HG03175 (cell line): ENCODE data around the gene PLIN5.
"Not testable (repeated sequence)": the region's sequence is repeated elsewhere in the genome, so short reads cannot be mapped to it uniquely, and the experiment has no call there.

ENCODE experiments used
- ATAC-seq: cut with Tn5 transposase; IDR thresholded peaks from one replicate; pipeline ENCODE4 v1.9.1; 2021; ENCODE audit warnings: mild to moderate bottlenecking, moderate library complexity; ENCODE audit not compliant: unreplicated experiment

Gene PLIN5

DNA sequence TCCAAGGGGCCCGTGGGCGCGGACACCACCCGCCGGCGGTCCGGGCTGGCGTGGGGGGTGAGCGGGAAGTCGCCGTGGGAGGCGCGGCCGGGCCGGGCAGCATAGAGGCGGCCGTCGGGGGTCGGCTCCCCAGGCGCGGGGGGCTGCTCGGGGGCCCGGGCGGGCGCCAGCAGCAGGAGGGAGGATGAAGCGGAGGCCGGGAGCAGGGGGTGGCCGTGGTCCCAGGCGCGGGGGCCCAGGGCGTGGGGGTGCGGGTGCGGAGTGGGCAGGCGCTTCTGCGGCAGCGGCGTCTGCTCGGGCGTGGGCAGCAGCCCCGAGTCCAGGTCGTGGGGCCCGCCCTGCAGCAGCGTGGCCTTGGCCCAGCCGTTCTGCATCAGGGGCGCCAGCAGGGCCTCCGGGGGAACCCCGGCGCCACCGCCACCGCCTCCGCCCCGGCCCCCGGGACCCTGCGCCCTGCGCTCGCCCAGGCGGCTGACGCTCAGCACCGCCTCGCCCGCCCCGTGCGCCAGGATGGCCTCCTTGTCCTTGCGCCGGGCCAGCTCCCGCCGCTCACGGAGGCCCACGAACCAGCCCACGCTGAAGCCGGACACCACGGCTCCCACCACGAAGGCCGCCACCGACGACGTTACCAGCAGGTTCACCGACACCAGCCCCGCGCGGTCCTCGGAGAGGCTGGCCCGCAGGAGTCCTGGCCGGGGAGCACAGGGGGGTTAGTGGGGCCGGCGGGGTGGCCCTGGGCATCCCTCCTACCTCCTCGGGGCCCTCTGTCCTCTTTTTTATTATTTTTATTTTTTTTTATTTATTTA is 9.0 kb upstream of the PLIN5 start:
- no peak for ATAC-seq

DNA sequence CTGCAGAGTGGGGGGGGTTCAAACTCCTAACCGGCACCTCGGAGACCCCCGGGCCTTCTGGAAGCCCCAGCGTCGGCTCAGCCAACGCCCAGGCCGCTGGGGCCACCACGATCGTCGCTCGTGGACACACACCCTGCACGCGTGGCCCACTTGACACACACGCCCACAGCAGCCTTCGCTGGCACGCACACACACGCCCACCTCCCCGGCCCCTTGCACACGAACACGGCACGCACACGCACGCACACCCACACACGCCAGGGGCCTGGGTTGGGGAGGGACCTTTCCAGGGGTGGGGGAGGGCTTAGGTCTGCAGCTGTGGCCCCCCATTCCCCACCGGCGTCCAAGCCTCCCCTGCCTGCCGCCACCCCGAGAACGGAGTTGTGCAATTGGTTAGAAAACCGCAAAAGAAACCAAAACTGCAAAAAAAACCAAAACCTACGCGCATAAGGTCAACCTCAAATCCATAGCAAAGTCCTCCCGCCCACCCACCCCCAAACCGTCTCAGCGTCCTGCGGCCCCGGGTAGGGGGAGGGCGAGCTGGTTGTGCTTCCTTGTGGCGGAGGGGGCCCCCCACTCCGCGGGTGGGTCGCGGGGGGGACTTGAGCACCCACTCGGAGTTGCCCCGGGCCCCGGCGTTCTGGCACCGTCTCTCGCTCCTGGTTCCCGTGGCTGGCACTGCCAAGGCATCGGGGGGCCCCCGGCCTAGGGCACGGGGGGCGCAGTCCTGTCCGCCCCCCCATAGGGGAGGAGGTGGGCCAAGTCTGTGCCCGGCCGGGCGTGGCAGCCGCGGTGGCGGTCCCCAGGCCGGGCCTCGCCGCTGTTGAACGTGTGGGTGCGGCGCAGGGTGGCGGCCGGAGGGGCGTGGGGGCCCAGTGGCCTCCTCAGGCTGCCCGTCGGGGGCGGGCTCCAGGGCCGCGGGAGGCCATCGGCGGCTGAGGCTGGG is 8.1 kb upstream of the PLIN5 start:
- no peak for ATAC-seq

DNA sequence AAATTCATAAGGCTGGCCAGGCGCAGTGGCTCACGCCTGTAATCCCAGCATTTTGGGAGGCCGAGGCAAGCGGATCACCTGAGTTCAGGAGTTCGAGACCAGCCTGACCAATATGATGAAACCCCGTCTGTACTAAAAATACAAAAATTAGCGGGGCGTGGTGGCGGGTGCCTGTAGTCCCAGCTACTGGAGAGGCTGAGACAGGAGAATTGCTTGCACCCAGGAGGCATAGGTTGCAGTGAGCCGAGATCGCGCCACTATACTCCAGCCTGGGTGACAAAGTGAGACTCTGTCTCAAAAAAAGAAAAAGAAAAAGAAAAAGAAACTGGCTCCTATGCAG is 6.8 kb upstream of the PLIN5 start:
- ATAC-seq: not testable (repeated sequence)

DNA sequence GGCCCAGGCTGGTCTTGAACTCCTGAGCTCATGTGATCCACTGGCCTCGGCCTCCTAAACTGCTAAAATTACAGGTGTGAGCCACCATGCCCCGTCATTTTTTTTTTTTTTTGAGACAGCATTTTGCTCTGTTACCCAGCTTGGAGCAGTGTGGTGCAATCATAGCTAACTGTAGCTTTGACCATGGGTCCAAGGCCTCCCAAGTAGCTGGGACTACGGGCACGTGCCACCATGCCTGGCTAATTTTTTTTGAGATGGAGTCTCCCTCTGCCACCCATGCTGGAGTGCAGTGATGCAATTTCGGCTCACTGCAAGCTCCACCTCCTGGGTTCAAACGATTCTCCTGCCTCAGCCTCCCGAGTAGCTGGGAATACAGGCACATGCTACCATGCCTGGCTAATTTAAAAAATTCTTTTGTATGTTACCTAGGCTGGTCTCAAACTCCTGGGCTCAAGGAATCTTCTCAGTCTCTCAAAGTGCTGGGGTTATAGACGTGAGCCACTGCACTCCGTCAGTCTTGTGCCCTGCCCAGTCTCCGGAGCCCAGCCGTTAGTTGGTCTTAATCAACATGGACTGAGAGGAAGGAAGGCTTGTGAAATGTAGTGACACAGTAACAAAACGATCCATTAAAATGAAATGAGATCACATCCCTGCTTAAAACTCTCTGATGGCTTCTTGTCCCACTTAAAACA is 6.2 kb upstream of the PLIN5 start:
- no peak for ATAC-seq

DNA sequence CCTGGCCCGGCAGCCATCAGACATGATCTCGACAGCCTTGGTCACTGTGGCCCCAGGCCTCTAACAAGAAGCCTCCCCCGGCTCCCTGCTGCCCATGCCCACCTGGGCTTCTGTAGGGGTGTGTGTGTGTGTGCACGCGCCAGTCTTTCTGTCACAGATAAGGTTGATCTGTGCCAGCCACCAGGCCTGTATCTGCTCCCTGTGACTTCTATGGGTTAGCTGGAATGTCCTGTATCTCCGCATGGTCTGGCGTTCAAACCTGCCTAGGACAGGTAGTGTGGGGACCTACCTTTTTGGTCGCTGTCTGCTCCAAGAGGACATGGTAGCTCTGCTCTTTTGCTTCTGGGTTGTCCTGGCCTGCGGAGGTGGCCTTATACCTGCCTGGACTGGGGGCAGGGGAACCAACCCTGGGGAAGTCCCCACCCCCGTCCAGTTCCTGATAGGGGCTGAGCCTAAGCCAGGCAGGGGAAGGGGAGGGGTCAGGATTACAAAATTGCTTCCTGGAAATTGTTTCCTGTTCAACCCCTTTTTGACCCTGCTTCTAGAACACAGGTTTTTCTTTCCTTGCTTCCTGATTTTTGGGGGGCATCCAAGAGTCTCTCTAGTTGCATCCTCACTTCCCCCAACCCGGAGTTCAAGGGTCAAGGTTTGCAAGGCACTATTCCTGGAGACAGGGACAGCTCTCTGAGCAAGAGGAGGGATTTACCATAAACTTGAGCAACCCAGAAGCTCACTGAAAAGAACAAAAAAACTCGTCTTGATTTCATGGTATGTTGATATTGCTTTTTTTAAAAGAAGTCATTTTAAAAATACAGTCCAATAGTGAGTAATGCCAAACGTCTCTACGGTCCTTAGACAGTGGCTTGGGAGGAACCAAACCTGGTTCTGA is 4.9 kb upstream of the PLIN5 start, which contains the start of gene LRG1:
Gene LRG1 (minus strand): TSS at position 344 of the 889 bp plus-strand sequence. CDS start 23 bp downstream, at position 321.
- ATAC-seq: no peak

DNA sequence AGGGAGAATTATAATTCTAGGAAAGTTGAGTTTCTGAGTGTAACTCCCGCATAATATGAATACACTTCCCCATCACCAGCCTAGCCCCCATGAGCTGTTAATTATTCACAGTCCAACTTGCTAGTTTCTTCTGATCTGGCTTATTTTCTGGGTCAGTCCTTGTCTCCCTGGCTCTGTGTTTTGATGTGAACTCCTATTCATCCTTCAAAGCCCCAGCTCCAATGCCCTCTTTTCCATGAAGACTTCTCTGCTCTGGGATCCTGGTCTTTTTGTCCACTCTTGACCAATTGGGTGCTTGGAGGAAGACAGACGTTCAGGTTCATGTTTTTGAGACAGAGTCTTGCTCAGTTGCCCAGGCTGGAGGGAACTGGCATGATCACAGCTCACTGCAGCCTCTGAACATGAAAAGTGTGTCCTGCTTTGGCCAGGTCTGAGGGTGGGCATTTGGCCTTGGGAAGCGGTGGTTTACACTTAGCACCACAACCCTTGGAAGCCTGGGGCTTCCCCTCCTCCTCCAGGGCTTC is 4.2 kb upstream of the PLIN5 start:
- no peak for ATAC-seq

DNA sequence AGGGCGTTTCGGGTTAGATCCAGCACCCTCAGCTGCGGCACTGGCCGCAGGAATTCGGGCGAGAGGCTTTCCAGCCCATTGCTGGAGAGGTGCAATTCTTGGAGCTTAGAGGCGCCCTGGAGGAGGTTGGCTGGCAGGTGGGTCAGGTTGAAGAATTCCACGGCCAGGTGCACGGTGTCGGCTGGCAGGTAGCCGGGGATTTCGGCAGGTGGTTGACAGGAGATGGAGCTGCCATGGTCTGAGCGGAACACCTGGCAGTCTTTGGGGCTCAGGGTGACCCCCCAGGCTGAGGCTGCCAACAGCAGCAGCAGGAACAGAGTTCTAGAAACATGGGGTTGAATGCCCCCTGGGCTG is 3.6 kb upstream of the PLIN5 start:
- ATAC-seq: no peak

DNA sequence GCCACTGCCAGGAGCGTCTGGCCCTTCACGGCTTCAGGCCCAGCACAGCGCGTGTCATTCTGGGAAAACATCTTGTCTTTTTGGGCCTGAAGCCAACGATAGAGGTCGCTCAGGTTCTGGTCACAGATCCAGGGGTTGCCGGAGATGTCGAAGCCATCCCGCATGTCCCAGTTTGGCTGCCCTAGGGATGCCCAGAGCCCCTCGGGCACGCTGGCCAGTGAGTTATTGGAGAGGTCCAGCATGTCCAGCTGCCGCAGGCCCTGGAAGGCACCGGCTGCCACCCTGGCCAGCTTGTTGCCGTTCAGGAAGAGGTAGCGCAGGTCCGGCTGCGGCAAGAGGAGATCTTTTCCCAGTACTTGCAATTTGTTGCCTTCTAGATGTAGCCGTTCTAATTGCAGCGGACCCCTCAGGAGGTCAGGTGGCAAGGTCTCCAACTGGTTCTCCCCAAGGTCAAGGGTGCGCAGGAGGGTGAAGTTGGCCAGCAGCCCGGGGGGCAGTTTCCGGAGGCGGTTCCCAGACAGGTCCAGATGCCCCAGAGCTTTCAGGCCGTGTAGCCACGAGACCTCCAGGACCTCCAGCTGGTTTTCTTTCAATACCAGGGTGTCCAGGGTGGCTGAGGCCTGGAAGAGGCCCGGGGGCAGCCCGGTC is 3.1 kb upstream of the PLIN5 start:
- no peak for ATAC-seq

DNA sequence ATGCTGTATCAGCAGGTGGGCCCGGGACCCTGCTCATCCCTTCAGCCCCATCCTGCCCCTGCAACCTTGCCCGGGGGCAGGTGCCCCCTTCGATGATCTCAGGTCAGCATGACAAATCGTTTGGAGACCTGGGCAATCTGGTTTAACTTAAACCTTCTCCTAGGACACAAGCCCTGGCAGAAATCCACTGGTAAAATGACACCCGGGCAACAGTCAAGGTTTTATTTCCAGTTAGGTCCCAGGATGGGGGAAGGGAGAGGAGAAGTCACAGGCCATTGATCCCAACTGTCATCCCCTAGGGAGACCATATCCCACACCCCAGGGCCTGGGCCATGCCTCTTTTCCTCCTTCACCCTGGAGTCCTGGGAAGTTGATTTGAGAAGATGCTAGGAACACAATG is 1.8 kb upstream of the PLIN5 start:
- ATAC-seq: no peak

DNA sequence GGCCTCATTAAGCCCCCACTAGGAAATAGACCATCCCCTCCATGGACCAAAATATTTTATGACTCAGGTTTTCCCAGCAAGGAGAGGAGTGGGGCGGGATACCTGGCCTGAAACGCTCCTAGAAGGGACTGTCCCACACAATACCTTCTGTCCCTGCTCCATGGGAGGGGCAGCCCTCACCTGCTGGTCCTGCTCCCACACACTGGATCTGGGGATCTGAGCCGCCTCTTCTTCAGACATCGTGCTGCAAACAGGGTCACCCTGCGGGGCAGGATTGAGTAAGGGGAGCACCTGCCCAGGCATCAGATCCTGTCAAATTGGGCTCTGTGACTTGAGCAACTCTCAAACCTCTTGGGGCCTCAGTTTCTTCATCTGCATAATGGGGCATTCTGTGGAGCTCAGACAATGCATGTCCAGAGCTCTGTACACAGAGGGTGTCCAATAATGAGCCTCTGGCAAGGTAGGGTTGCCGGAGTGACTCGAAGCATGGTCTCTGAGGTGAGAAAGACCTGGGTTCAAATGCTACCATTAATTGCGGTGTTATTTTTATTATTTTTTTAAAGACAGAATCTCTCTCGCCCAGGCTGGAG is 1.1 kb downstream of the PLIN5 start:
- no peak for ATAC-seq

DNA sequence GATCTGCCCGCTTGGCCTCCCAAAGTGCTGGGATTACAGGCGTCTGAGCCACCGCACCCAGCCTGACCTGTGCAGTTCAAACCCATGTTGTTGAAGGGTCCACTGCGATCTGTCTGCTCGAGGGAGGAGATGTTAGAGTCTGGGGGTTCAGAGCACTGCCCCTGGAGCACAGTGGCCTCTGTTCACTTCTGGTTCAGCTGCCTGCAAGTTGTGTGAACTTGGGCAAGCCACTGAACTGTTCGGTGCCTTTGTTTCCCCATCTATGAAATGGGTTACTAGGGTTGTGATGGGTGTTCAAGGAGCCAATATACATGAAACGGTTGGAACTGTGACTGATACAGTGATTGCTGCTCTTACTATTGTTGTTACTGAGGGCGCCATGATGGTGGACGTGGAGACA is 1.7 kb downstream of the PLIN5 start:
- ATAC-seq: no peak

DNA sequence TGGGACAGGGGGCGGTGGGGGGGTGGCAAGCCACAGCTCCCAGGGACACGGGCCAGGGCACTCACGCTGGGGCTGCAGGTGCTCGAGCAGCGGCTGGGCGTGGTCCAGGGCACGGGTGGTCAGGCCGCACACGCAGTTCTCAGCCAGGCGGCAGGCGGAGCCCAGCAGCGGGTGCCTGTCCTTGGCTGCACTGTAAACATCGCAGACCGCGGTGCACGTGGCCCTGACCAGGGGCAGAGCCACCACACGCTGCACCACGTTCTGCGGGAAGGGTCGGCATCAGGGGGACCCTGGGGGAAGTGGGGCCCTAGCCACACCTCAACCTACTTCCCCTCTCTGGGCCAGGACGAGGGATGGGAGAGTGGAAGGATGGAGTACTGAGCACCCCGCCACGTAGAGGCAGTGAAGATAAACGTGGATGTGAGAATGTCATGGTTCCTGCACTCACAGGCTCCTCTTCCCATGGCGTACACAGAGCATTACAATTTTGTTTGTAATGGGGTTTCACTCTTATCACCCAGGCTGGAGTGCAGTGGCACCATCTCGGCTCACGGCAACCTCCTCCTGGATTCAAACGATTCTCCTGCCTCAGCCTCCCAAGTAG is 3.4 kb downstream of the PLIN5 start:
- ATAC-seq: no peak

DNA sequence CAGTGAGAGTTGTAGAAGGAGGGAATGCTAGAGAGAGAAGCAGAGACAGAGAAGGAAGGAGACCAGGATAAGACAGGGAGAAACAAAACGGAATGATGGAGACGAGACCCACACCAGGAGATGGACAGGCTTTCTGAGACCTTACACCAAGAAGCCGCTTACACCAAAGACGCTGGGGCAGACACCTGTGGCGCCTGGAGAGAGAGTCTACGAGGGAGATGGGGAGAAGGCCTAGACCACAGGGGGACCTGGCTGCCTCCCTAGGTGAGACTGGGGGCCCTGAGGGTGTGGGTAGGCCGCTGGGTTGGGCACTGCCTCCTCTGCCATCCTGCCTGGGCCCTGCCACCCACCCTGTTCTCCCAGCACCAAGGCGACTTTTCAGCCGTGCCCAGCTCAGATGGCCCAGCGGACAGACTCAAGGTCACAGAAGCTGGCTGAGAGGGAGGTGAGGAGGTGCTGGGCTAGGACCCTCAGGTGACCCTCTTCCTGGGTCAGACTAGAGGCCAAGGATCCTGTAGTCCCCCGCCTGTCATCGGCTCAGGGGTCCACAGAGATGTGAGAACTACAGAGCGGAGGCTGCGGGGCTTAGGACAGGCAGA is 5.0 kb downstream of the PLIN5 start:
- ATAC-seq: no peak

DNA sequence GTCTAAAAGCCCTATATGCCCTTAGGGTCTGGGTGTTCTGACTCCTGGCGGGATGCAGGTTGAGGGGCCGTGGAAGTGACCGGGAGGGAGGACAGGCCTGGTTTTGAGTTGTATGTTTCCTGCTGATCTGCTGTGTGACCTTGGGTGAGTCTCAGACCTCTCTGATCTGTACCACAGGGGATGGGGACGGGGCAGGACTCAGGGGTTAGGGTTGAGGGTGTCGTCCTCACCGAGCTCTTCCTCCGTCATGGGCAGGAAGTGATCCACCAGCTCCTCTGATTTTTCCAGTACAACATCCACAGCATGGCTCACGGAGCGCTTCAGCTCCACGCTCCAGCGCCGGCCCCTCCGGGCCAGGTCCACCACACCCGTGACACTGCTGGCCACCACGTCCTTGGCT is 6.2 kb downstream of the PLIN5 start:
- no peak for ATAC-seq

DNA sequence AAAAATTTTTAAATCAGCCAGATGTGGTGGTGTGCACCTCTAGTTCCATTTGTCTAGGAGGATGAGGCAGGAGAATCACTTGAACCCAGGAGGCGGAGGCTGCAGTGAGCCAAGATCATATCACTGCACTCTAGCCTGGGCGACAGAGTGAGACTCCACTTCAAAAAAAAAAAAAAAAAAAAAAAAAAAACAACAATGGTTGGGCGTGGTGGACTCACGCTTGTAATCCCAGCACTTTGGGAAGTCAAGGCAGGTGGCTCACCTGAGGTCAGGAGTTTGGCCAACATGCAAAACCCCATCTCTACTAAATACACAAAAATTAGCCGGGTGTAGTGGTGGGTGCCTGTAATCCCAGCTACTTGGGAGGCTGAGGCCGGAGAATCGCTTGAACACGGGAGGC is 7.6 kb downstream of the PLIN5 start:
- ATAC-seq: not testable (repeated sequence)

DNA sequence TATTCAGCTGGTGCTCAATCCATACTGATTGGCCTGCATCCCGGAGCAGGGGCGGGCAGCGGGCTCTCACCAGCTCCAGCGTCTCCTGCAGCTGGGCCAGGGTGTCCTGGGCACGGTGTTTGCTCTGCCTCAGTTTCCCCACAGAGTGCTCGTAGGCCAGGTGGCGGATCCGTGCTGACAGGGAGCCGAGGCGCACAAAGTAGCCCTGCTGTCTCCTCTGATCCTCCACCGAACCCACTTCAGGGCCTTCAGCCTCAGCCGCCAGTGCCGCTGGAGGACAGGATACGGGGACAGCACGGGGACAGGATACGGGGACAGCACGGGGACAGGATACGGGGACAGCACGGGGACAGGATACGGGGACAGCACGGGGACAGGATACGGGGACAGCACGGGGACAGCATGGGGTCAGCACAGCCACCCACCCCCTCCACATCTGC is 9.4 kb downstream of the PLIN5 start:
- ATAC-seq: no peak

DNA sequence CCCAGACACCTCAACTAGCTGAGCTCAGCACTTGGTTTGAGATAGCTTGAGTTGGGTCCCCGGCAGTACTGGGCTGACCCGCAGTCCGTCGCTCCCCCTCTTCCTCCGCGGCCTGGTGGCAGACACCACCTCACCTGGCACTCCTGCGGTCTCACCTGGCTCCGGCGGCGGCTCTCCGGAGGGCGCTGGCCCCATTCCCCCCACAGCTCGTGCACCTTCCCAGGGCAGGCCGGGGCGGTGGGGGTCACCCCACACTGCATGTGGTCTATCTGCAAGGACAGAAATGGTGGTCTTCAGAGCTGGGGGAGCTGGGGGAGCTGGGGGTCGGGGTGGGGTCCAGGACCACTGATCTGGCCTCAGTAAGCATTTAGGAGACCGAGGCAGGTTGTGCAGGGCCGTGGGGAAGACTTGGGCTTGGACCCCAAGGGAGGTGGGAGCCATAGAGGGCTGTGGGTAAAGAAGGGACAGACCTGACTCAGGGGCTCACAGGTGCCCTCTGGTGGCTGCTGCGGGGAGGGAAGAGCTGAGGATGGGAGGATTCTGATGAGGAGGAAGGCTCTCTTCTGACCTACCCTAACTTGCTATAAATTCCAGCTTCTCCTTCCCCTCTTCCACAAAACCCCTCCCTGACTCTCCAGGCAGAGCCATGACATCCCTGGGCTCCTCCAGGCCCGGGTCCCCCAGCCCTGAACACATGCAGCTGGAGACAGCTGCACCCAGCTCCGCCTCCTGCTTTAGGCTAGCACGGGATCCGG is 10.0 kb downstream of the PLIN5 start:
- no peak for ATAC-seq
